ENCODE measurements around the gene CD163. TPM values are rescaled to one million over a fixed set of nuclear protein-coding genes. Genes with fewer than 3 reads are reported as not detected.

CD163 gene
- total and polyA plus RNA-seq, 5 donors from 2014 or later = 0.41 TPM; not detected in 4

GRCh38 chr12:7434670-7435069, 68.9 kb downstream of the CD163 start:
- no peak overlapping the region for H3K27ac ChIP-seq (ENCODE audit: insufficient read depth, low read length, poor library complexity, severe bottlenecking)
- H3K27ac Mint-ChIP-seq = no peak overlapping the region
- ATAC-seq (ENCODE audit: low read depth in 2 of 2) (no peak), DNase-seq (no peak)
- peaks cover 20% of the 10 kb centered on the region for H3K27me3 Mint-ChIP-seq
- no peak overlapping the region for H3K4me3 ChIP-seq (ENCODE audit: low read depth, low read length)
- no peaks in the 10 kb centered on the region for H3K9me3 ChIP-seq (ENCODE audit: control insufficient read depth in 2 of 2, low read length in 2 of 2)
- peaks cover 0 to 3% (median 0%) of the 10 kb centered on the region in 4 donors for H3K4me1 Mint-ChIP-seq
- no peaks in the 10 kb centered on the region for H3K4me1 ChIP-seq (ENCODE audit: control insufficient read depth, insufficient read depth, low read length, poor library complexity, severe bottlenecking)
- no peaks in the 10 kb centered on the region for H3K36me3 Mint-ChIP-seq
- H3K36me3 ChIP-seq (ENCODE audit: control insufficient read depth, insufficient read depth, low read length) = no peaks in the 10 kb centered on the region
- peaks cover 0 to 3% (median 0%) of the 10 kb centered on the region in 7 donors for H3K9me3 Mint-ChIP-seq
- H3K4me3 Mint-ChIP-seq = no peak overlapping the region
- peaks cover 2% of the 10 kb centered on the region for H3K27me3 ChIP-seq (ENCODE audit: control insufficient read depth, insufficient read depth, low read length)

DNA sequence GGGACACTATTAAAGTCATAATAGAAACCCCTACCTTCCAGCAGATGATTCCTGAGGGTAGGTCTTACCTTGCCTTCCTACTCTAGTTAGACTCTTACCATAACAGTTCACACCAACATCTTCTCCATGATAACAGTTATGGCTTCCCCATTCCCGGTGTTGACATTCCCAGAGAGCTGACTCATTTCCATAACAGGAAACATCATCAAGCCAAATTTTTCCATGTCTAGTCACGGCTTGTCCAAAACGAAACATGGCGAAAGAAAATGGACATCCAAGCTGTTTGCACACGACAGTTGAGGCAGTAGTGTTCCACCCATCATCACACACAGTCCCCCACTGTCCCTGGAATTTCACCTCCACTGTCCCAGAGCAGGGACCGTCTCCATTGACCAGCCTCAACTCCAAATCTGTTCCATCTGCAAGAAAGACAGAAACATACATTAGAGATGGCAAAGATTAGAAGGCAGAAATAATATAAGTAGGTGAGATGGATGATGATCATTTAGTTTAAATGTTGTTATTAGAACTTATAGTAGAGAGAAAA, 70.2 kb downstream of the CD163 start:
- ATAC-seq (ENCODE audit: low read depth in 2 of 2) = no peak
- Mint-ChIP-seq H3K27me3 (peaks cover 10% of the 10 kb centered on the region), H3K4me3 (no peak overlapping the region), H3K4me1 (no peaks in the 10 kb centered on the region), H3K36me3 (no peaks in the 10 kb centered on the region), H3K27ac (no peak overlapping the region), H3K9me3 (peaks cover 0 to 2% (median 0%) of the 10 kb centered on the region in 7 donors)
- Histone ChIP-seq H3K36me3 (ENCODE audit: control insufficient read depth, insufficient read depth, low read length) (no peaks in the 10 kb centered on the region), H3K27ac (ENCODE audit: insufficient read depth, low read length, poor library complexity, severe bottlenecking) (no peak overlapping the region), H3K4me3 (ENCODE audit: low read depth, low read length) (no peak overlapping the region), H3K27me3 (ENCODE audit: control insufficient read depth, insufficient read depth, low read length) (no peaks in the 10 kb centered on the region), H3K4me1 (ENCODE audit: control insufficient read depth, insufficient read depth, low read length, poor library complexity, severe bottlenecking) (no peaks in the 10 kb centered on the region), H3K9me3 (ENCODE audit: control insufficient read depth in 2 of 2, low read length in 2 of 2) (no peaks in the 10 kb centered on the region)
- DNase-seq = no peak

DNA sequence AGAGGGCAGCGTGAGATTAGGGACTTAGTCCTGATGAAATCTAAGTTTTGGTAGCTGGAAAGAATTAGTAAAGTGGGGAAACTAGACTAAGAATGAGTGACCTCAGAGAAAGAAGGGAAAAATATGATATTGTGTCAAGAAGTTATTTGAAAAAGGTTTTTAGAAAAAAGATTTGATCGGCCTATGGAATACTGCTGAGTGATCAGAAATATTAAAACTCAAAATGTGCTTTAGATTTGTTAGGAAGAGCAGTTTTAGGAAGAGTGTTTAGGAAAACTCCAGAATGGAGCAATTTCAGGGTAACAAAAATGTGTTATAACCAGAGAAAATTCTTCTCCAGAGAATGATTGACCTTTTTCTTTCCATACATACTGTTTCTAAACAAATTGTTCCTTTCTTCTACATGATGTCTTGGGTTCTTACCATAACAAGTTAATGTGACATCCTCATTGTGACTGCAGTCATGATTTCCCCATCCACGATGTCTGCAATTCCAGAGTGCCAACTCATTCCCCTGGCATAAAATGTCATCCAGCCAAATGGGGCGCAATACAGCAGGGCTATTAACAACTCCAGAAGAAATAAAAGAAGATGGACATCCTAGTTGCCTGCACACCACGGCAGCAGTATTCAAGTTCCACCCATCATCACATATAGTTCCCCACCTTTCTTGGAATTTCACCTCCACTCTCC, 71.4 kb downstream of the CD163 start:
- no peak for ATAC-seq (ENCODE audit: low read depth in 2 of 2)
- no peaks in the 10 kb centered on the region for H3K27me3 Mint-ChIP-seq

More for the DNA sequence above, 71.4 kb downstream of the CD163 start:
- H3K36me3 Mint-ChIP-seq = no peaks in the 10 kb centered on the region
- Histone ChIP-seq H3K27me3 (ENCODE audit: control insufficient read depth, insufficient read depth, low read length) (no peaks in the 10 kb centered on the region), H3K27ac (ENCODE audit: insufficient read depth, low read length, poor library complexity, severe bottlenecking) (no peak overlapping the region), H3K9me3 (ENCODE audit: control insufficient read depth in 2 of 2, low read length in 2 of 2) (no peaks in the 10 kb centered on the region), H3K4me1 (ENCODE audit: control insufficient read depth, insufficient read depth, low read length, poor library complexity, severe bottlenecking) (no peaks in the 10 kb centered on the region), H3K36me3 (ENCODE audit: control insufficient read depth, insufficient read depth, low read length) (no peaks in the 10 kb centered on the region), H3K4me3 (ENCODE audit: low read depth, low read length) (no peak overlapping the region)
- no peak for DNase-seq
- H3K4me1 Mint-ChIP-seq = no peaks in the 10 kb centered on the region
- H3K9me3 Mint-ChIP-seq = peaks cover 0 to 2% (median 0%) of the 10 kb centered on the region in 7 donors
- no peak overlapping the region for H3K27ac Mint-ChIP-seq
- no peak overlapping the region for H3K4me3 Mint-ChIP-seq

Other genes with a start within 250 kb of the CD163 start
- not detected for gene ACSM4, start 199.7 kb downstream of the CD163 start, total RNA-seq
- gene ACSM4, start 199.7 kb downstream of the CD163 start, polyA plus RNA-seq = not detected
- gene CD163L1, start 59.6 kb downstream of the CD163 start, total RNA-seq = not detected
- not detected for gene CD163L1, start 59.6 kb downstream of the CD163 start, polyA plus RNA-seq
- not detected for gene APOBEC1, start 162.1 kb upstream of the CD163 start, total RNA-seq
- gene APOBEC1, start 162.1 kb upstream of the CD163 start, polyA plus RNA-seq = not detected
- gene GDF3, start 192.0 kb upstream of the CD163 start, total RNA-seq = not detected
- not detected for gene GDF3, start 192.0 kb upstream of the CD163 start, polyA plus RNA-seq
- not detected for gene DPPA3, start 207.7 kb upstream of the CD163 start, total RNA-seq
- not detected for gene DPPA3, start 207.7 kb upstream of the CD163 start, polyA plus RNA-seq
- not detected for gene CLEC4C, start 243.6 kb upstream of the CD163 start, total RNA-seq
- gene CLEC4C, start 243.6 kb upstream of the CD163 start, polyA plus RNA-seq = not detected